ENCODE results near the gene AIRE.

Gene AIRE

GRCh38 chr21:44317871-44318270, 32.2 kb downstream of the AIRE start:
- TF ChIP-seq CTCF (IDR thresholded peaks at IDR 0.05; ENCODE audit: control insufficient read depth, extremely low read depth, insufficient read depth), result no peak
- DNase-seq (ENCODE audit: low read depth), result no peak
- no peak overlapping the region for H3K4me3 ChIP-seq (ENCODE audit: low read depth, low read length)

- DNase-seq (ENCODE audit: low read depth), result no peak
- no peak for TF ChIP-seq CTCF (IDR thresholded peaks at IDR 0.05; ENCODE audit: control insufficient read depth, extremely low read depth, insufficient read depth)
- no peak overlapping the region for H3K4me3 ChIP-seq (ENCODE audit: low read depth, low read length)
These were observed 33.0 kb downstream of the AIRE start for GRCh38 chr21:44318489-44319285.

- no peak for TF ChIP-seq CTCF (IDR thresholded peaks at IDR 0.05; ENCODE audit: control insufficient read depth, extremely low read depth, insufficient read depth)
- H3K4me3 ChIP-seq (ENCODE audit: low read depth, low read length), result no peak overlapping the region
- DNase-seq (ENCODE audit: low read depth), result no peak
These were observed 33.9 kb downstream of the AIRE start for GRCh38 chr21:44319407-44320065.

- H3K4me3 ChIP-seq (ENCODE audit: low read depth, low read length), result no peak overlapping the region
- TF ChIP-seq CTCF (IDR thresholded peaks at IDR 0.05; ENCODE audit: control insufficient read depth, extremely low read depth, insufficient read depth), result no peak
- no peak for DNase-seq (ENCODE audit: low read depth)
These were observed 35.2 kb downstream of the AIRE start for GRCh38 chr21:44320847-44321246.

- TF ChIP-seq CTCF (IDR thresholded peaks at IDR 0.05; ENCODE audit: control insufficient read depth, extremely low read depth, insufficient read depth), result no peak
- H3K4me3 ChIP-seq (ENCODE audit: low read depth, low read length), result no peak overlapping the region
- DNase-seq (ENCODE audit: low read depth), result no peak
These were observed 36.3 kb downstream of the AIRE start for GRCh38 chr21:44321846-44322450.

- no peak for DNase-seq (ENCODE audit: low read depth)
- no peak for TF ChIP-seq CTCF (IDR thresholded peaks at IDR 0.05; ENCODE audit: control insufficient read depth, extremely low read depth, insufficient read depth)
- no peak overlapping the region for H3K4me3 ChIP-seq (ENCODE audit: low read depth, low read length)
These were observed 37.1 kb downstream of the AIRE start for GRCh38 chr21:44322621-44323325.

Measured in LNCaP clone FGC (cell line).